GM12878 (cell line): ENCODE results near the gene GAP43. TPM values are rescaled to one million over a fixed set of nuclear protein-coding genes. Genes with fewer than 3 reads are reported as not detected.
A peak's percentile ranks its signal among the peaks of the same experiment; 100 is the strongest.

Source experiments
- ATAC-seq: fragments of 200-7000 bp; cut with Tn5 transposase; 3 replicates; pipeline ENCODE4 v1.9.1; 2020; ENCODE audit warnings: mild to moderate bottlenecking, moderate library complexity
- BruUV-seq: library from RNA; stranded (reverse); fragments of 400-500 nt; replicated peaks from 2 replicates; lab custom pipeline; 2021; lab: Mats Ljungman, UMichigan
- CTCF ChIA-PET: fragments of 300-600 bp; sonication (Branson Sonifier 250); formaldehyde crosslinking; extraction: SDS; loops from one replicate; lab custom pipeline; 2021; ENCODE audit warnings: inconsistent platforms; lab: Yijun Ruan, JAX
- POLR2A ChIA-PET: fragments of 350-600 bp; formaldehyde crosslinking; extraction: SDS; loops from one replicate; lab custom pipeline; 2021; ENCODE audit warnings: inconsistent platforms; lab: Charles Lee
- RAD21 ChIA-PET: fragments of 300-600 bp; sonication (Branson Sonifier 250); formaldehyde crosslinking; loops from one replicate; lab custom pipeline; 2023; ENCODE audit warnings: antibody characterized with exemption; ENCODE audit not compliant: unreplicated experiment; lab: Charles Lee
- SMC1A ChIA-PET: fragments of 300-600 bp; sonication (Branson Sonifier 250); formaldehyde crosslinking; loops from one replicate; lab custom pipeline; 2023; ENCODE audit not compliant: unreplicated experiment, uncharacterized antibody; lab: Charles Lee
- DNase-seq: peaks from one replicate; pipeline ENCODE4 v3.0.0-alpha.2; 2011; ENCODE audit warnings: low read depth, low spot score
- FAIRE-seq: peaks from 3 replicates; lab custom pipeline; 2011; peaks lifted over from hg19 to GRCh38; lab: Jason Lieb, UNC
- H2AFZ ChIP-seq: 2 replicates; pipeline ENCODE4 v1.6.0; 2011; ENCODE audit warnings: low read depth, low read length, control low read depth; ENCODE audit not compliant: control insufficient read depth
- H3K27ac ChIP-seq: 2 replicates; pipeline ENCODE4 v1.5.1; 2011; ENCODE audit warnings: control low read depth; ENCODE audit not compliant: control insufficient read depth, insufficient read depth
- H3K27me3 ChIP-seq, 2 experiments: replicated peaks in 1 of 2; 2 replicates each; pipeline versions ENCODE4 v1.6.0 to v1.6.1; 2011; ENCODE audit warnings: low read length in 1 of 2; ENCODE audit not compliant: control insufficient read depth in 2 of 2, insufficient read depth in 2 of 2
- H3K36me3 ChIP-seq, 2 experiments: 2 replicates each; pipeline ENCODE4 v1.5.1; 2011; ENCODE audit warnings: low read length in 1 of 2; ENCODE audit not compliant: control insufficient read depth in 2 of 2, insufficient read depth in 2 of 2
- H3K4me1 ChIP-seq: 2 replicates; pipeline ENCODE4 v1.6.1; 2011; ENCODE audit warnings: mild to moderate bottlenecking, low read length, moderate library complexity, mixed read lengths; ENCODE audit not compliant: control insufficient read depth, insufficient read depth
- H3K4me2 ChIP-seq: 2 replicates; pipeline ENCODE4 v1.6.0; 2011; ENCODE audit warnings: control low read depth; ENCODE audit not compliant: control insufficient read depth, insufficient read depth
- H3K4me3 ChIP-seq: fragments of 200-600 bp; sonication (generic); 2 replicates; pipeline ENCODE4 v1.5.1; 2016
- H3K79me2 ChIP-seq: 2 replicates; pipeline ENCODE4 v1.6.0; 2011; ENCODE audit warnings: low read length; ENCODE audit not compliant: control insufficient read depth, insufficient read depth
- H3K9ac ChIP-seq: 2 replicates; pipeline ENCODE4 v1.8.0; 2011; ENCODE audit warnings: low read length, control low read depth, mixed read lengths; ENCODE audit not compliant: control insufficient read depth, insufficient read depth
- H3K9me3 ChIP-seq: replicated peaks from 3 replicates; pipeline ENCODE4 v1.5.1; 2011; ENCODE audit warnings: mild to moderate bottlenecking, low read length; ENCODE audit not compliant: control insufficient read depth, insufficient read depth
- H4K20me1 ChIP-seq: 2 replicates; pipeline ENCODE4 v1.6.0; 2011; ENCODE audit not compliant: control insufficient read depth, insufficient read depth
- EGR1 ChIP-seq, 2 experiments: IDR thresholded peaks; 1 replicate in 1 of 2; 2 replicates in 1 of 2; pipeline ENCODE4 v1.6.1; 2011 to 2012; ENCODE audit warnings: low read depth in 2 of 2, low read length in 2 of 2, borderline replicate concordance in 1 of 2, mild to moderate bottlenecking in 1 of 2, moderate library complexity in 1 of 2
- FOS ChIP-seq: IDR thresholded peaks from 3 replicates; pipeline ENCODE4 v1.6.1; 2011; ENCODE audit warnings: borderline replicate concordance; ENCODE audit not compliant: insufficient read length; ENCODE audit errors: extremely low read depth
- IKZF2 ChIP-seq, 2 experiments: fragments of 450-650 bp; IDR thresholded peaks; 2 replicates each; pipeline ENCODE4 v1.6.1; 2017; ENCODE audit warnings: mild to moderate bottlenecking in 2 of 2, moderate library complexity in 2 of 2
- IRF4 ChIP-seq: IDR thresholded peaks from 2 replicates; pipeline ENCODE4 v1.6.1; 2011; ENCODE audit warnings: low read depth, low read length
- JUNB ChIP-seq: IDR thresholded peaks from 2 replicates; pipeline ENCODE4 v1.6.1; 2016; ENCODE audit warnings: antibody characterized with exemption, mild to moderate bottlenecking
- NFIC ChIP-seq: IDR thresholded peaks from 2 replicates; pipeline ENCODE4 v1.6.1; 2012; ENCODE audit warnings: low read depth, mild to moderate bottlenecking, inconsistent platforms, low read length, moderate library complexity
- NKRF ChIP-seq: fragments of 450-650 bp; conservative IDR thresholded peaks from 2 replicates; pipeline ENCODE4 v1.6.1; 2017; ENCODE audit warnings: mild to moderate bottlenecking, moderate library complexity
- NR2F1 ChIP-seq: fragments of 450-650 bp; conservative IDR thresholded peaks from 2 replicates; pipeline ENCODE4 v1.6.1; 2017; ENCODE audit warnings: mild to moderate bottlenecking
- PAX5 ChIP-seq: IDR thresholded peaks from 2 replicates; pipeline ENCODE4 v1.6.1; 2011; ENCODE audit warnings: low read depth, low read length, borderline replicate concordance
- STAT1 ChIP-seq: fragments of 450-650 bp; conservative IDR thresholded peaks from 2 replicates; pipeline ENCODE4 v1.6.1; 2014; ENCODE audit warnings: antibody characterized with exemption, mild to moderate bottlenecking
- WRNIP1 ChIP-seq: IDR thresholded peaks from 2 replicates; pipeline ENCODE4 v1.6.1; 2011; ENCODE audit warnings: low read depth, low read length, improper control_type of control experiment, borderline replicate concordance
- YY1 ChIP-seq: IDR thresholded peaks from 2 replicates; pipeline ENCODE4 v1.6.1; 2011; ENCODE audit warnings: low read depth, mild to moderate bottlenecking, low read length
- in situ Hi-C: fragments of 300-500 bp; cut with MboI; formaldehyde crosslinking; loops from 9 replicates; pipeline ENCODE4 v1.14.3; 2018; ENCODE audit warnings: mixed read lengths
- intact Hi-C: fragments of 100-400 bp; cut with micrococcal nuclease; formaldehyde crosslinking; loops from one replicate; pipeline ENCODE4 v1.14.2; 2022; ENCODE audit not compliant: unreplicated experiment
- polyA plus RNA-seq, 11 experiments: library from polyadenylated mRNA; depleted of rRNA in 4 of 11; unstranded in 6 of 11; stranded (reverse) in 5 of 11; fragments of >200 nt; fragmentation: Nextera tagmentation in 4 of 11; fragmentation: Illumina TruSeq in 1 of 11; extraction: Ambion mirVana in 4 of 11; extraction: Trizol in 1 of 11; gene quantifications; 1 replicate in 1 of 11; 2 replicates in 10 of 11; pipeline versions ENCODE4 v1.2.1 to v1.2.3, GENCODE V29; 2011 to 2016; ENCODE audit warnings: inconsistent platforms in 2 of 11, missing spikeins in 2 of 11, low read depth in 1 of 11
- total RNA-seq, 4 experiments: library from RNA; depleted of rRNA in 3 of 4; stranded (reverse); fragments of >200 nt in 3 of 4; fragmentation: Illumina TruSeq in 1 of 4; extraction: Trizol in 1 of 4; gene quantifications; 2 replicates each; pipeline versions ENCODE4 v1.2.1 to v1.2.3, GENCODE V29; 2013 to 2021
- TF ChIP-seq, protein P1 (sequence below): IDR thresholded peaks from 2 replicates; pipeline ENCODE4 v1.6.1; 2011; ENCODE audit warnings: mild to moderate bottlenecking, low read depth, low read length, moderate library complexity; ENCODE audit not compliant: insufficient replicate concordance
- TF ChIP-seq, protein P2 (sequence below): fragments of 450-650 bp; IDR thresholded peaks from 2 replicates; pipeline ENCODE4 v1.6.1; 2017; ENCODE audit warnings: mild to moderate bottlenecking, low read depth, inconsistent platforms; ENCODE audit not compliant: poor library complexity, severe bottlenecking
- TF ChIP-seq, protein P3 (sequence below), 3 experiments: IDR thresholded peaks in 2 of 3; conservative IDR thresholded peaks in 1 of 3; 2 replicates each; pipeline ENCODE4 v1.5.1; 2011; ENCODE audit warnings: low read depth in 3 of 3, low read length in 3 of 3, mild to moderate bottlenecking in 3 of 3, control low read depth in 2 of 3, moderate library complexity in 2 of 3, inconsistent platforms in 1 of 3, mixed read lengths in 1 of 3; ENCODE audit not compliant: control insufficient read depth in 2 of 3, insufficient read depth in 1 of 3; ENCODE audit errors: extremely low read depth in 1 of 3
- TF ChIP-seq, protein P4 (sequence below): IDR thresholded peaks from 2 replicates; pipeline ENCODE4 v1.6.1; 2011; ENCODE audit warnings: borderline replicate concordance, low read depth, mild to moderate bottlenecking, moderate library complexity, low read length; ENCODE audit not compliant: insufficient read depth, poor library complexity, severe bottlenecking

GAP43 gene
- total and polyA plus RNA-seq, 10 of the 15 experiments (the other 5 are each of a cell fraction or from before 2014, with no cell fraction given): 0.06 to 0.16 TPM; not detected in 8

- ChIA-PET POLR2A (no interaction called here), SMC1A (no interaction called here), CTCF (interaction anchor here (0.8 kb wide), 1 partner anchor 9 kb away, joined by 3 read pairs; no protein-coding TSS in a partner anchor), RAD21 (no interaction called here)
- Histone ChIP-seq H3K4me1 (no peaks in the 10 kb centered on the region; the same call in 1 of the 2 replicates), H3K9ac (no peak overlapping the region), H3K4me2 (no peak overlapping the region), H2AFZ (no peak overlapping the region), H3K27me3 (no peaks in the 10 kb centered on the region; a peak in 1 of 4 replicates), H3K4me3 (no peak overlapping the region), H3K79me2 (no peaks in the 10 kb centered on the region), H3K27ac (no peak overlapping the region), H4K20me1 (no peaks in the 10 kb centered on the region), H3K9me3 (no peaks in the 10 kb centered on the region), H3K36me3 (no peaks in the 10 kb centered on the region)
- ATAC-seq: peak; percentile 72
- BruUV-seq: no TSS peak
- DNase-seq: no peak
- intact Hi-C loops (no loop called here), in situ Hi-C loops (no loop called here)
- no peak for FAIRE-seq
- peak; percentile 38 for TF ChIP-seq JUNB
- TF ChIP-seq FOS: no peak
- no peak for TF ChIP-seq NR2F1
- TF ChIP-seq IRF4: 0 out of 2 replicates have a peak, but pooled peaks have one; percentile 27
- TF ChIP-seq, protein P1, sequence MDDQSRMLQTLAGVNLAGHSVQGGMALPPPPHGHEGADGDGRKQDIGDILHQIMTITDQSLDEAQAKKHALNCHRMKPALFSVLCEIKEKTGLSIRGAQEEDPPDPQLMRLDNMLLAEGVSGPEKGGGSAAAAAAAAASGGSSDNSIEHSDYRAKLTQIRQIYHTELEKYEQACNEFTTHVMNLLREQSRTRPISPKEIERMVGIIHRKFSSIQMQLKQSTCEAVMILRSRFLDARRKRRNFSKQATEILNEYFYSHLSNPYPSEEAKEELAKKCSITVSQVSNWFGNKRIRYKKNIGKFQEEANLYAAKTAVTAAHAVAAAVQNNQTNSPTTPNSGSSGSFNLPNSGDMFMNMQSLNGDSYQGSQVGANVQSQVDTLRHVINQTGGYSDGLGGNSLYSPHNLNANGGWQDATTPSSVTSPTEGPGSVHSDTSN: no peak
- 0 out of 2 replicates have a peak, but pooled peaks have one; percentile 47 for TF ChIP-seq NFIC
- TF ChIP-seq STAT1: no peak
- no peak for TF ChIP-seq IKZF2 (IDR thresholded peaks at IDR 0.05)
- TF ChIP-seq, protein P2, sequence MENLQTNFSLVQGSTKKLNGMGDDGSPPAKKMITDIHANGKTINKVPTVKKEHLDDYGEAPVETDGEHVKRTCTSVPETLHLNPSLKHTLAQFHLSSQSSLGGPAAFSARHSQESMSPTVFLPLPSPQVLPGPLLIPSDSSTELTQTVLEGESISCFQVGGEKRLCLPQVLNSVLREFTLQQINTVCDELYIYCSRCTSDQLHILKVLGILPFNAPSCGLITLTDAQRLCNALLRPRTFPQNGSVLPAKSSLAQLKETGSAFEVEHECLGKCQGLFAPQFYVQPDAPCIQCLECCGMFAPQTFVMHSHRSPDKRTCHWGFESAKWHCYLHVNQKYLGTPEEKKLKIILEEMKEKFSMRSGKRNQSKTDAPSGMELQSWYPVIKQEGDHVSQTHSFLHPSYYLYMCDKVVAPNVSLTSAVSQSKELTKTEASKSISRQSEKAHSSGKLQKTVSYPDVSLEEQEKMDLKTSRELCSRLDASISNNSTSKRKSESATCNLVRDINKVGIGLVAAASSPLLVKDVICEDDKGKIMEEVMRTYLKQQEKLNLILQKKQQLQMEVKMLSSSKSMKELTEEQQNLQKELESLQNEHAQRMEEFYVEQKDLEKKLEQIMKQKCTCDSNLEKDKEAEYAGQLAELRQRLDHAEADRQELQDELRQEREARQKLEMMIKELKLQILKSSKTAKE: no peak
- no peak for TF ChIP-seq YY1
- no peak for TF ChIP-seq PAX5
- no peak for TF ChIP-seq NKRF
- TF ChIP-seq EGR1 (IDR thresholded peaks at IDR 0.05; ENCODE audit: borderline replicate concordance in 1 of 2, low read depth in 2 of 2, low read length in 2 of 2): no peak
- TF ChIP-seq, protein P3, sequence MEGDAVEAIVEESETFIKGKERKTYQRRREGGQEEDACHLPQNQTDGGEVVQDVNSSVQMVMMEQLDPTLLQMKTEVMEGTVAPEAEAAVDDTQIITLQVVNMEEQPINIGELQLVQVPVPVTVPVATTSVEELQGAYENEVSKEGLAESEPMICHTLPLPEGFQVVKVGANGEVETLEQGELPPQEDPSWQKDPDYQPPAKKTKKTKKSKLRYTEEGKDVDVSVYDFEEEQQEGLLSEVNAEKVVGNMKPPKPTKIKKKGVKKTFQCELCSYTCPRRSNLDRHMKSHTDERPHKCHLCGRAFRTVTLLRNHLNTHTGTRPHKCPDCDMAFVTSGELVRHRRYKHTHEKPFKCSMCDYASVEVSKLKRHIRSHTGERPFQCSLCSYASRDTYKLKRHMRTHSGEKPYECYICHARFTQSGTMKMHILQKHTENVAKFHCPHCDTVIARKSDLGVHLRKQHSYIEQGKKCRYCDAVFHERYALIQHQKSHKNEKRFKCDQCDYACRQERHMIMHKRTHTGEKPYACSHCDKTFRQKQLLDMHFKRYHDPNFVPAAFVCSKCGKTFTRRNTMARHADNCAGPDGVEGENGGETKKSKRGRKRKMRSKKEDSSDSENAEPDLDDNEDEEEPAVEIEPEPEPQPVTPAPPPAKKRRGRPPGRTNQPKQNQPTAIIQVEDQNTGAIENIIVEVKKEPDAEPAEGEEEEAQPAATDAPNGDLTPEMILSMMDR (IDR thresholded peaks at IDR 0.05 in 2 of 3, conservative IDR thresholded peaks at IDR 0.05 in 1 of 3; ENCODE audit: control insufficient read depth in 2 of 3, extremely low read depth in 1 of 3, insufficient read depth in 1 of 3, low read depth in 3 of 3, low read length in 3 of 3): 0 out of 6 replicates have a peak, but pooled peaks of 1 of the 3 experiments have one; percentile 12
- TF ChIP-seq WRNIP1: no peak
- TF ChIP-seq, protein P4, sequence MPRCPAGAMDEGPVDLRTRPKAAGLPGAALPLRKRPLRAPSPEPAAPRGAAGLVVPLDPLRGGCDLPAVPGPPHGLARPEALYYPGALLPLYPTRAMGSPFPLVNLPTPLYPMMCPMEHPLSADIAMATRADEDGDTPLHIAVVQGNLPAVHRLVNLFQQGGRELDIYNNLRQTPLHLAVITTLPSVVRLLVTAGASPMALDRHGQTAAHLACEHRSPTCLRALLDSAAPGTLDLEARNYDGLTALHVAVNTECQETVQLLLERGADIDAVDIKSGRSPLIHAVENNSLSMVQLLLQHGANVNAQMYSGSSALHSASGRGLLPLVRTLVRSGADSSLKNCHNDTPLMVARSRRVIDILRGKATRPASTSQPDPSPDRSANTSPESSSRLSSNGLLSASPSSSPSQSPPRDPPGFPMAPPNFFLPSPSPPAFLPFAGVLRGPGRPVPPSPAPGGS: no peak
Observed at GRCh38 chr3:115685097-115685496, 61.8 kb downstream of the GAP43 start.
